MM.1S (cell line): ENCODE data around the gene FBXO44.

ENCODE experiments used
- DNase-seq: peaks from one replicate; pipeline ENCODE4 v3.0.0-alpha.2; 2015
- H2AFZ ChIP-seq: fragments of 300-600 bp; sonication (generic); 2 replicates; pipeline ENCODE4 v1.6.0; 2016; ENCODE audit warnings: antibody characterized with exemption, low read length
- H3F3A ChIP-seq: fragments of 300-600 bp; sonication (generic); 2 replicates; pipeline ENCODE4 v1.6.1; 2016; ENCODE audit warnings: mild to moderate bottlenecking, antibody characterized with exemption, low read length, moderate library complexity, mixed read lengths; ENCODE audit not compliant: insufficient read depth
- H3K27ac ChIP-seq: fragments of 300-600 bp; sonication (generic); 2 replicates; pipeline ENCODE4 v1.5.1; 2016; ENCODE audit warnings: mild to moderate bottlenecking, low read length
- H3K27me3 ChIP-seq: fragments of 300-600 bp; sonication (generic); replicated peaks from 2 replicates; pipeline ENCODE4 v1.6.0; 2016; ENCODE audit warnings: low read length; ENCODE audit not compliant: insufficient read depth
- H3K36me3 ChIP-seq: fragments of 300-600 bp; sonication (generic); replicated peaks from 2 replicates; pipeline ENCODE4 v1.6.1; 2016; ENCODE audit warnings: mild to moderate bottlenecking, low read length, mixed read lengths; ENCODE audit not compliant: insufficient read depth
- H3K4me1 ChIP-seq: fragments of 300-600 bp; sonication (generic); 2 replicates; pipeline ENCODE4 v1.6.1; 2016; ENCODE audit warnings: low read length, mixed read lengths
- H3K4me2 ChIP-seq: fragments of 300-600 bp; sonication (generic); 2 replicates; pipeline ENCODE4 v1.6.0; 2016; ENCODE audit warnings: low read depth, low read length
- H3K4me3 ChIP-seq: fragments of 300-600 bp; sonication (generic); 2 replicates; pipeline ENCODE4 v1.5.1; 2016; ENCODE audit warnings: low read length, mixed read lengths
- H3K79me2 ChIP-seq: fragments of 300-600 bp; sonication (generic); 2 replicates; pipeline ENCODE4 v1.6.1; 2016; ENCODE audit warnings: mixed run types, low read length, mixed read lengths
- H3K9ac ChIP-seq: fragments of 300-600 bp; sonication (generic); 2 replicates; pipeline ENCODE4 v1.6.1; 2016; ENCODE audit warnings: low read length, mixed read lengths
- H3K9me2 ChIP-seq: fragments of 300-600 bp; sonication (generic); replicated peaks from 2 replicates; pipeline ENCODE4 v1.6.1; 2016; ENCODE audit warnings: mild to moderate bottlenecking, low read length, mixed read lengths; ENCODE audit not compliant: insufficient read depth
- H3K9me3 ChIP-seq: fragments of 300-600 bp; sonication (generic); replicated peaks from 2 replicates; pipeline ENCODE4 v1.6.1; 2016; ENCODE audit warnings: mild to moderate bottlenecking, low read length, mixed read lengths; ENCODE audit not compliant: insufficient read depth
- H4K20me1 ChIP-seq: fragments of 300-600 bp; sonication (generic); 2 replicates; pipeline ENCODE4 v1.6.1; 2016; ENCODE audit warnings: mild to moderate bottlenecking, low read length, moderate library complexity, mixed read lengths; ENCODE audit not compliant: insufficient read depth
- CTCF ChIP-seq: fragments of 300-600 bp; sonication (generic); IDR thresholded peaks from 2 replicates; pipeline ENCODE4 v1.5.1; 2016; ENCODE audit warnings: antibody characterized with exemption, low read length, mixed read lengths
- EZH2 ChIP-seq: fragments of 300-600 bp; sonication (generic); optimal IDR thresholded peaks from 2 replicates; pipeline ENCODE3; 2017; ENCODE audit warnings: low read depth, mild to moderate bottlenecking, antibody characterized with exemption, low read length, mixed read lengths
- EZH2phosphoT487 ChIP-seq: fragments of 300-600 bp; sonication (generic); IDR thresholded peaks from 2 replicates; pipeline ENCODE4 v1.6.1; 2018; ENCODE audit warnings: antibody characterized with exemption, low read length

Gene FBXO44

GRCh38 chr1:11615090-11615489 lies 39.6 kb upstream of the FBXO44 start:
- Histone ChIP-seq H4K20me1 (no peaks in the 10 kb centered on the region), H3F3A (no peaks in the 10 kb centered on the region), H3K9ac (no peak overlapping the region), H3K9me3 (no peaks in the 10 kb centered on the region), H2AFZ (no peak overlapping the region), H3K36me3 (no peaks in the 10 kb centered on the region), H3K4me1 (no peaks in the 10 kb centered on the region), H3K79me2 (no peaks in the 10 kb centered on the region), H3K4me3 (no peak overlapping the region), H3K4me2 (no peak overlapping the region), H3K27ac (no peak overlapping the region), H3K27me3 (peaks cover 90% of the 10 kb centered on the region), H3K9me2 (no peaks in the 10 kb centered on the region)
- TF ChIP-seq CTCF (no peak), EZH2phosphoT487 (no peak), EZH2 (no peak)
- DNase-seq, result no peak

GRCh38 chr1:11616766-11617165 lies 37.9 kb upstream of the FBXO44 start:
- Histone ChIP-seq H3K4me3 (no peak overlapping the region), H3K36me3 (no peaks in the 10 kb centered on the region), H3K9me3 (no peaks in the 10 kb centered on the region), H3K79me2 (no peaks in the 10 kb centered on the region), H3K27ac (no peak overlapping the region), H3K27me3 (peaks cover 91% of the 10 kb centered on the region), H3K4me2 (no peak overlapping the region), H3F3A (no peaks in the 10 kb centered on the region), H3K4me1 (no peaks in the 10 kb centered on the region), H3K9ac (no peak overlapping the region), H2AFZ (no peak overlapping the region), H4K20me1 (no peaks in the 10 kb centered on the region), H3K9me2 (no peaks in the 10 kb centered on the region)
- no peak for TF ChIP-seq CTCF
- no peak for TF ChIP-seq EZH2phosphoT487
- TF ChIP-seq EZH2, result no peak
- no peak for DNase-seq

- Histone ChIP-seq H3K9me2 (no peaks in the 10 kb centered on the region), H2AFZ (no peak overlapping the region), H3K4me2 (no peak overlapping the region), H3K27ac (no peak overlapping the region), H3K9ac (no peak overlapping the region), H3K4me1 (no peaks in the 10 kb centered on the region), H3K27me3 (peaks cover 92% of the 10 kb centered on the region), H4K20me1 (no peaks in the 10 kb centered on the region), H3K79me2 (no peaks in the 10 kb centered on the region), H3K9me3 (no peaks in the 10 kb centered on the region), H3F3A (no peaks in the 10 kb centered on the region), H3K36me3 (no peaks in the 10 kb centered on the region), H3K4me3 (no peak overlapping the region)
- TF ChIP-seq EZH2phosphoT487 (no peak), CTCF (no peak), EZH2 (no peak)
- DNase-seq, result no peak
Measured at GRCh38 chr1:11617314-11617713, 37.4 kb upstream of the FBXO44 start.

- H3K9ac ChIP-seq, result no peak overlapping the region
- no peaks in the 10 kb centered on the region for H3K9me2 ChIP-seq
- H3K4me1 ChIP-seq, result no peaks in the 10 kb centered on the region
- H3K27ac ChIP-seq, result no peak overlapping the region
- no peak for DNase-seq
- no peaks in the 10 kb centered on the region for H4K20me1 ChIP-seq
- H3K79me2 ChIP-seq, result no peaks in the 10 kb centered on the region
- no peaks in the 10 kb centered on the region for H3F3A ChIP-seq
- no peak overlapping the region for H2AFZ ChIP-seq
- peaks cover 96% of the 10 kb centered on the region for H3K27me3 ChIP-seq
- no peaks in the 10 kb centered on the region for H3K36me3 ChIP-seq
- H3K9me3 ChIP-seq, result no peaks in the 10 kb centered on the region
- TF ChIP-seq CTCF (no peak), EZH2phosphoT487 (no peak), EZH2 (no peak)
- no peak overlapping the region for H3K4me3 ChIP-seq
- no peak overlapping the region for H3K4me2 ChIP-seq
Measured at GRCh38 chr1:11617741-11618140, 36.9 kb upstream of the FBXO44 start.
